Measurements from ENCODE around the gene PTP4A2. TPM values are rescaled to one million over a fixed set of nuclear protein-coding genes. Genes with fewer than 3 reads are reported as not detected.

Gene PTP4A2
- total and polyA plus RNA-seq, 2 donors (not counting 1 experiment from before 2014, with no cell fraction given): 78.2 to 193 TPM

DNA sequence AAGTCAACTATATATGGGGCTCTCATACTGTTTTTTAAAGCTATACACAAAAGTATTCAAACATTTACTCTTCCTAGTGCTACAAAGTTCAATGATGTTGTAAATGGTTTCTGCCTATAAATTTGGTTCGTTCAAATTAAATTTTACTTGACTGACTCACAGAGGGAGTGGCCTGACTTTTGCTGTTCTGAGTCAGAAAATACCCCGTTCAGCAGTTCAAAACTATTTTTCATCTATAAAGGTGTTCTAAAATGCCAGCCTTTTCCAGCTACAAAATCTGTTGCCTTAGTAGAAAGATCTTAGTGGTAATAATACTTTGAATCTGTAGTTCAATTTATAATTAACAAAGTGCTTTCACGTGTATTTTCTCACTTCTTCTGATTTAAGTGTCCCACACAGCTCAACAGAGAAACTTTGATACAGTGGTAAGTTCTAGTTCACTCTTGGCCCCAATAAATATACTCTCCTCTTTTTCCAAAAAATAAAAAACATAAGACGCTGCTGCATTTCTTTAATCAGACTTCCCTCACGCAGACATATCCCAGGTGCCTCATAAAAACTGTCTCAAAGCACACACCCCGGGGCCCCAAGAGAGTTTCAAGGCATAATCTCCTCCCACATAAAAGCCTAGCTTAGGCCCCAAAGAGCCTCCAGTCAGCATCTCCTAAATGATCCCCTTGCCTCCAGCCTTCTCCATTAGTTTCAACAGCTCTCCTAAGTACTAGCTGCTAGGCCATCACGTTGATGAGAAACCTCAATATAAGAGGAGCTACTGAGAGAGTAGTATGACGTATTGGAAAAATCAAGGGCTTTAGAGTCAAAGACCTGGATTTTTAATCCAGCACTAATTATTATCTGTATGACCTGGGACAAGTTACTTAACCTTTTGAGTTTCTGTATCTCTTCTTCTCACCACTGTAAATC, 3.2 kb downstream of the PTP4A2 start:
- DNase-seq (peak; percentile 29), ATAC-seq (ENCODE audit: low read depth) (no peak)
- H3K27ac ChIP-seq (ENCODE audit: low read length in 2 of 2): peak overlapping the region; percentile 4 to 78
- H3K27ac Mint-ChIP-seq: peak overlapping the region; percentile 85
- intact Hi-C loops (cut with micrococcal nuclease): loop anchor here (10.0 kb wide), 2 partner anchors 150 to 290 kb away; partner anchors contain the start of gene PEF1
- H3K4me1 Mint-ChIP-seq: peaks cover 84% of the 10 kb centered on the region
- no peak overlapping the region for H2AFZ ChIP-seq (ENCODE audit: insufficient read depth, low read depth, low read length, poor library complexity, severe bottlenecking)
- peak overlapping the region; percentile 65 for H3K4me2 ChIP-seq (replicated peaks; ENCODE audit: low read depth, low read length, poor library complexity, severe bottlenecking)
- 0% methylated on average over 3 of the region's 8 CpGs for WGBS (ENCODE audit: insufficient coverage)
- H3K27me3 Mint-ChIP-seq: no peaks in the 10 kb centered on the region
- CTCF ChIA-PET: interaction anchor here (0.6 to 14.9 kb wide), 8 partner anchors 8 to 319 kb away, joined by 3 to 433 read pairs (median 5); no protein-coding TSS in a partner anchor
- H3K27me3 ChIP-seq (replicated peaks in 1 of 4; ENCODE audit: control extremely low read depth in 1 of 4, control insufficient read depth in 3 of 4, insufficient read depth in 4 of 4, low read length in 3 of 4): no peaks in the 10 kb centered on the region
- H3K79me2 ChIP-seq (ENCODE audit: control insufficient read depth, insufficient read depth, low read length): peaks cover 77% of the 10 kb centered on the region
- POLR2A ChIA-PET: interaction anchor here (0.9 to 1.1 kb wide), 2 partner anchors 29 to 33 kb away, joined by 3 read pairs; no protein-coding TSS in a partner anchor
- TF ChIP-seq, protein P1, sequence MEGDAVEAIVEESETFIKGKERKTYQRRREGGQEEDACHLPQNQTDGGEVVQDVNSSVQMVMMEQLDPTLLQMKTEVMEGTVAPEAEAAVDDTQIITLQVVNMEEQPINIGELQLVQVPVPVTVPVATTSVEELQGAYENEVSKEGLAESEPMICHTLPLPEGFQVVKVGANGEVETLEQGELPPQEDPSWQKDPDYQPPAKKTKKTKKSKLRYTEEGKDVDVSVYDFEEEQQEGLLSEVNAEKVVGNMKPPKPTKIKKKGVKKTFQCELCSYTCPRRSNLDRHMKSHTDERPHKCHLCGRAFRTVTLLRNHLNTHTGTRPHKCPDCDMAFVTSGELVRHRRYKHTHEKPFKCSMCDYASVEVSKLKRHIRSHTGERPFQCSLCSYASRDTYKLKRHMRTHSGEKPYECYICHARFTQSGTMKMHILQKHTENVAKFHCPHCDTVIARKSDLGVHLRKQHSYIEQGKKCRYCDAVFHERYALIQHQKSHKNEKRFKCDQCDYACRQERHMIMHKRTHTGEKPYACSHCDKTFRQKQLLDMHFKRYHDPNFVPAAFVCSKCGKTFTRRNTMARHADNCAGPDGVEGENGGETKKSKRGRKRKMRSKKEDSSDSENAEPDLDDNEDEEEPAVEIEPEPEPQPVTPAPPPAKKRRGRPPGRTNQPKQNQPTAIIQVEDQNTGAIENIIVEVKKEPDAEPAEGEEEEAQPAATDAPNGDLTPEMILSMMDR (IDR thresholded peaks at IDR 0.05): no peak
- no peak for TF ChIP-seq EZH2 (IDR thresholded peaks at IDR 0.05; ENCODE audit: borderline replicate concordance, insufficient read depth, low read depth, low read length, poor library complexity, severe bottlenecking)
- H3K9me3 Mint-ChIP-seq (ENCODE audit: insufficient read depth): no peaks in the 10 kb centered on the region
- H3K36me3 ChIP-seq (replicated peaks in 1 of 2; ENCODE audit: control extremely low read depth in 1 of 2, control insufficient read depth in 1 of 2, extremely low read depth in 1 of 2, insufficient read depth in 2 of 2, low read length in 1 of 2): peaks cover 4 to 5% of the 10 kb centered on the region in 2 experiments
- peaks cover 58% of the 10 kb centered on the region for H4K20me1 ChIP-seq (ENCODE audit: control insufficient read depth, insufficient read depth, low read length, poor library complexity, severe bottlenecking)
- peaks cover 0 to 3% (median 0%) of the 10 kb centered on the region in 3 donors for H3K9me3 ChIP-seq (ENCODE audit: control extremely low read depth in 1 of 3, control insufficient read depth in 2 of 3, insufficient read depth in 1 of 3, low read length in 2 of 3)
- peak overlapping the region in 2 of 5 experiments; percentile 8 to 37 for H3K4me3 ChIP-seq (ENCODE audit: control extremely low read depth in 1 of 5, extremely low read depth in 1 of 5, insufficient read depth in 1 of 5, low read depth in 2 of 5, low read length in 4 of 5)
- peak overlapping the region; percentile 39 for H3K9ac ChIP-seq (ENCODE audit: low read length)
- H3K4me3 Mint-ChIP-seq: peak overlapping the region; percentile 91
- peaks cover 83 to 86% of the 10 kb centered on the region in 2 donors for H3K4me1 ChIP-seq (ENCODE audit: control insufficient read depth in 2 of 2, insufficient read depth in 2 of 2, low read length in 2 of 2)
